Stimulated activated CD4-positive, alpha-beta T cell treated with anti-CD3 and anti-CD28 coated beads, TNF-alpha, amount 100 ng/mL, for 24 hours (primary cell): ENCODE measurements around the gene SNRNP70.
A peak's percentile ranks its signal among the peaks of the same experiment; 100 is the strongest.
"Not testable (repeated sequence)": the region's sequence is repeated elsewhere in the genome, so short reads cannot be mapped to it uniquely, and the experiment has no call there.

Experiments
- DNase-seq, 3 experiments: peaks; one replicate each; pipeline ENCODE4 v3.0.0-alpha.2; 2020; ENCODE audit warnings: low read depth in 3 of 3

Gene SNRNP70

GRCh38 chr19:49085020-49085867 lies at the start of gene SNRNP70:
SNRNP70 (plus strand) TSS chr19:49085451; CDS start chr19:49086415, 964 bp downstream.
- peak; percentile 98 for DNase-seq

- peak in 1 of 3 experiments; percentile 53 for DNase-seq
Measured at GRCh38 chr19:49036815-49037214, 48.4 kb upstream of the SNRNP70 start, which contains the start of gene CGB1. CGB1 (minus strand) TSS chr19:49036895; CDS start chr19:49036711, 184 bp downstream.

GRCh38 chr19:49038111-49038510 lies 47.1 kb upstream of the SNRNP70 start:
- not testable (repeated sequence) for DNase-seq

GRCh38 chr19:49038557-49039276 lies 46.5 kb upstream of the SNRNP70 start:
- not testable (repeated sequence) for DNase-seq

- DNase-seq, result not testable (repeated sequence)
Measured at GRCh38 chr19:49039736-49040135, 45.5 kb upstream of the SNRNP70 start.

- no peak for DNase-seq
Measured at GRCh38 chr19:49042177-49042576, 43.1 kb upstream of the SNRNP70 start.

- DNase-seq, result not testable (repeated sequence)
Measured at GRCh38 chr19:49042666-49043065, 42.6 kb upstream of the SNRNP70 start.

- not testable (repeated sequence) for DNase-seq
Measured at GRCh38 chr19:49043548-49043947, 41.7 kb upstream of the SNRNP70 start, which contains the start of gene CGB5. CGB5 (plus strand) TSS chr19:49043848; CDS start chr19:49044210, 362 bp downstream.

GRCh38 chr19:49049011-49049410 lies 36.2 kb upstream of the SNRNP70 start, which contains the start of gene CGB8:
CGB8 (minus strand) TSS chr19:49049111; CDS start chr19:49048739, 372 bp downstream.
- DNase-seq, result not testable (repeated sequence)

- not testable (repeated sequence) for DNase-seq
Measured at GRCh38 chr19:49049834-49050233, 35.4 kb upstream of the SNRNP70 start.

GRCh38 chr19:49050376-49051033 lies 34.7 kb upstream of the SNRNP70 start:
- not testable (repeated sequence) for DNase-seq

- DNase-seq, result peak; percentile 28 to 49 (median 35)
Measured at GRCh38 chr19:49056101-49056901, 28.9 kb upstream of the SNRNP70 start.

GRCh38 chr19:49056902-49057596 lies 28.2 kb upstream of the SNRNP70 start:
- DNase-seq, result not testable (repeated sequence)

GRCh38 chr19:49057636-49058234 lies 27.5 kb upstream of the SNRNP70 start, which contains the start of gene CGB7:
CGB7 (minus strand) TSS chr19:49057749; CDS start chr19:49055375, 2,374 bp downstream.
- peak in 1 of 3 experiments; percentile 42 for DNase-seq

- peak in 1 of 3 experiments; percentile 35 for DNase-seq
Measured at GRCh38 chr19:49058562-49058961, 26.7 kb upstream of the SNRNP70 start.

- no peak for DNase-seq
Measured at GRCh38 chr19:49059053-49059452, 26.2 kb upstream of the SNRNP70 start.

GRCh38 chr19:49061000-49061399 lies 24.3 kb upstream of the SNRNP70 start:
- no peak for DNase-seq

- no peak for DNase-seq
Measured at GRCh38 chr19:49061445-49061844, 23.8 kb upstream of the SNRNP70 start.

GRCh38 chr19:49064029-49064629 lies 21.1 kb upstream of the SNRNP70 start:
- DNase-seq, result no peak
